ENCODE results near the gene STRIT1.

STRIT1 gene

DNA sequence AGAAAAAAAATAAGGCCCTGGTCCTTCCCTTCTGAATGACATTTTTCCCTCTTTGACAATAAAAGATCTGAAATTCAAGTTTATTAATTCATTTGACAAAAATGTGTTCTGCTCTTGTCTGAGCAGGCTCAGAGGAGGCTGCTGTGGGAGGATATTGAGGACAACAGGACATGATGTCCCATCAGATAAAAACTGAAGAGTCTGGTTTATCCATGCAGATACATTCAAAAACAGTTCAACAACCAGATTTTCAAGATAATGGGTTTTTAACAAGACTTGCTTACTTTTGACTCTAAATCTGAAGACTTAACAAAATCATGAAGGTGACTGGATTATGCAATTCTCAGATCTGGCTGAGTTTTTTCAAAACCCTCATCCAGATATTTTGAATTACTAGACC is 36.9 kb upstream of the STRIT1 start:
- no peaks in the 10 kb centered on the region for H3K79me2 ChIP-seq (ENCODE audit: insufficient read depth, low read depth)
- no peak overlapping the region for H2AFZ ChIP-seq (ENCODE audit: low read depth)
- peaks cover 13% of the 10 kb centered on the region for H3K4me1 ChIP-seq (ENCODE audit: low read depth, poor library complexity, severe bottlenecking)
- no peak overlapping the region for H3K4me3 ChIP-seq (IDR thresholded peaks at IDR 0.05; ENCODE audit: insufficient read depth, low read depth, low read length)
- no peaks in the 10 kb centered on the region for H4K20me1 ChIP-seq (ENCODE audit: insufficient read depth)
- H3K36me3 ChIP-seq (ENCODE audit: insufficient read depth): no peaks in the 10 kb centered on the region
- TF ChIP-seq CTCF (conservative IDR thresholded peaks at IDR 0.05; ENCODE audit: low read depth, low read length): no peak
- H3K27me3 ChIP-seq (ENCODE audit: insufficient read depth, low read depth): no peaks in the 10 kb centered on the region
- no peak overlapping the region for H3K4me2 ChIP-seq
- H3K27ac ChIP-seq: no peak overlapping the region
- H3K9ac ChIP-seq: no peak overlapping the region

DNA sequence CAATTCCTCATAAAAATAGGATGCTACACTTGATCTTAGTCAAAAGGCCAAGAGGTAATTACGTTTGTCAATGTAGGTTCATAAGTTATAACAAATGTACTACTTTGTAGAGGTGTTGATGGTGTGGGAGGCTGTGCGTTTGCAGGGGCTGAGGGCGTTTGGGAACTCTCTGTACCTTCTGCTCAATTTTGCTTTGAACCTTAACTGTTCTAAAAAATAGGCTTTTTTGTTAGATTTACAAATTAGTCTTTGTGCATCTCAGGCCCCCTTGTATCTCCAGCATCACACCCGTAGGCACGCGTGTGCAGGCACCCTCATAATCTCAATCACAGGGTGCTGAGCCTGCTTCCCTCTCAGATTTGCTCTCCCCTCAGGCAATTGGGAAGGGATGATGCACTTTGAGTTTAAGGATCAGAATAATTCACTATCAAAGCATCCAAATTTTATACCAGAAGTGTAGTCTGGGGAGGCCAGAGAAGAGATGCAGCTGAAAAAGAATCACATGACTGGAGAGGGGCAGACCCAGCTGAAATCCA is 36.1 kb upstream of the STRIT1 start:
- Histone ChIP-seq H3K4me2 (no peak overlapping the region), H4K20me1 (ENCODE audit: insufficient read depth) (no peaks in the 10 kb centered on the region), H2AFZ (ENCODE audit: low read depth) (no peak overlapping the region), H3K79me2 (ENCODE audit: insufficient read depth, low read depth) (no peaks in the 10 kb centered on the region), H3K9ac (no peak overlapping the region), H3K27me3 (ENCODE audit: insufficient read depth, low read depth) (no peaks in the 10 kb centered on the region), H3K4me1 (ENCODE audit: low read depth, poor library complexity, severe bottlenecking) (peaks cover 5% of the 10 kb centered on the region), H3K36me3 (ENCODE audit: insufficient read depth) (no peaks in the 10 kb centered on the region), H3K4me3 (IDR thresholded peaks at IDR 0.05; ENCODE audit: insufficient read depth, low read depth, low read length) (no peak overlapping the region), H3K27ac (no peak overlapping the region)
- TF ChIP-seq CTCF (conservative IDR thresholded peaks at IDR 0.05; ENCODE audit: low read depth, low read length): no peak

DNA sequence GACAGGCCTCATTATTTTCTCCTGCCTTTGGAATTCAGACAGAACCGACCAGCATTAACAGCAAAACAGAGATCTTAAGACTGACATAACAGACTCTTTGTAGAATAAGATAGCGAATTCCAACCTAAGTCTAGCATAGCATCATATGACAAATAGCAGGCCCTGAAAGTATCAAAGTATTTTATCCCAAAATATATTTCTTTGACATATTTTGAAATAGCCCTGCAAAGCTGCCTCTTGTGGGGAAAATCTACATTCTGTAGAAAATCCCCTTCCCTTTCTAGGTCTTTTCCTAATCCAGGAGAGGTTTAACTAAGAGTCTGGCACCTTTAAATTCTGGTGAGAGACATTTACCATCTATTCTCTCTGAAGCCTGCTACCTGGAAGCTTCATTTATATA is 34.4 kb upstream of the STRIT1 start:
- Histone ChIP-seq H3K79me2 (ENCODE audit: insufficient read depth, low read depth) (no peaks in the 10 kb centered on the region), H2AFZ (ENCODE audit: low read depth) (no peak overlapping the region), H4K20me1 (ENCODE audit: insufficient read depth) (no peaks in the 10 kb centered on the region), H3K27ac (no peak overlapping the region), H3K9ac (no peak overlapping the region), H3K4me1 (ENCODE audit: low read depth, poor library complexity, severe bottlenecking) (peaks cover 2% of the 10 kb centered on the region), H3K4me2 (no peak overlapping the region), H3K4me3 (IDR thresholded peaks at IDR 0.05; ENCODE audit: insufficient read depth, low read depth, low read length) (no peak overlapping the region), H3K27me3 (ENCODE audit: insufficient read depth, low read depth) (no peaks in the 10 kb centered on the region), H3K36me3 (ENCODE audit: insufficient read depth) (no peaks in the 10 kb centered on the region)
- no peak for TF ChIP-seq CTCF (conservative IDR thresholded peaks at IDR 0.05; ENCODE audit: low read depth, low read length)

DNA sequence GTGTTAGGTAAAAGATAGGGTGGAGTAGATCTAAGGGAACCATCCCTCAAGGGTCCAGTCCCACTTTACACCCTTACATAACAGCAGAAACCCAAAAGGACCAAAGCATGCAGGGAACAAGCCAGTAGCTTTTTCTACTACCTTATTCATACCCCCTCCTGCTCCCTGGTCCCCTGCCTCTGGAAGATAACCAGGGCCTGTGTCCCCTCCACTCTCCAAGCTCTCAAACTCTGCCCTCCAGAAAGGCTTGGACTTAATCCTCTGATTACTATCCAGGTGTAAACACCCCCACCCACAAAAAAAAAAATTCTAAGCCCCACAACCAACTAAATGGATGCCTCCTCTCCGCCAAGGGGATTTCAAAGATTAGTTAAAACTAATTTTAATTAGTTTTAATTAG is 33.9 kb upstream of the STRIT1 start:
- no peak overlapping the region for H3K9ac ChIP-seq
- no peaks in the 10 kb centered on the region for H3K36me3 ChIP-seq (ENCODE audit: insufficient read depth)
- H3K4me1 ChIP-seq (ENCODE audit: low read depth, poor library complexity, severe bottlenecking): peaks cover 4% of the 10 kb centered on the region
- no peaks in the 10 kb centered on the region for H3K27me3 ChIP-seq (ENCODE audit: insufficient read depth, low read depth)
- no peak overlapping the region for H3K4me3 ChIP-seq (IDR thresholded peaks at IDR 0.05; ENCODE audit: insufficient read depth, low read depth, low read length)
- no peaks in the 10 kb centered on the region for H3K79me2 ChIP-seq (ENCODE audit: insufficient read depth, low read depth)
- TF ChIP-seq CTCF (conservative IDR thresholded peaks at IDR 0.05; ENCODE audit: low read depth, low read length): no peak
- no peak overlapping the region for H2AFZ ChIP-seq (ENCODE audit: low read depth)
- no peaks in the 10 kb centered on the region for H4K20me1 ChIP-seq (ENCODE audit: insufficient read depth)
- no peak overlapping the region for H3K27ac ChIP-seq
- H3K4me2 ChIP-seq: no peak overlapping the region
